Effector memory CD4-positive, alpha-beta T cell (primary cell): ENCODE results near the gene SCAF11.
"Not testable (repeated sequence)": the region's sequence is repeated elsewhere in the genome, so short reads cannot be mapped to it uniquely, and the experiment has no call there.

Experiments used
- DNase-seq, 3 donors: peaks; one replicate each; pipeline ENCODE4 v3.0.0-alpha.2; 2020
- H3K27ac ChIP-seq: 2 replicates; pipeline ENCODE4 v1.7.0; 2013; ENCODE audit warnings: mild to moderate bottlenecking, low read length, moderate library complexity; ENCODE audit not compliant: insufficient read depth, poor library complexity, severe bottlenecking
- H3K27me3 ChIP-seq: replicated peaks from 2 replicates; pipeline ENCODE4 v1.7.0; 2013; ENCODE audit warnings: mild to moderate bottlenecking, low read length; ENCODE audit not compliant: insufficient read depth, control insufficient read depth, poor library complexity, severe bottlenecking
- H3K36me3 ChIP-seq: 2 replicates; pipeline ENCODE4 v1.7.0; 2013; ENCODE audit warnings: mild to moderate bottlenecking, low read length, moderate library complexity; ENCODE audit not compliant: control insufficient read depth, insufficient read depth
- H3K4me1 ChIP-seq: 2 replicates; pipeline ENCODE4 v1.7.0; 2013; ENCODE audit warnings: low read length, mild to moderate bottlenecking; ENCODE audit not compliant: control insufficient read depth, insufficient read depth, poor library complexity, severe bottlenecking
- H3K4me3 ChIP-seq: 2 replicates; pipeline ENCODE4 v1.7.0; 2013; ENCODE audit warnings: low read length, low read depth, mild to moderate bottlenecking; ENCODE audit not compliant: insufficient read depth, poor library complexity, severe bottlenecking
- H3K9me3 ChIP-seq: 2 replicates; pipeline ENCODE4 v1.7.0; 2013; ENCODE audit warnings: mild to moderate bottlenecking, low read length, moderate library complexity; ENCODE audit not compliant: control insufficient read depth
- total RNA-seq, 3 donors: gene quantifications; one replicate each; lab custom pipeline; 2026; lab: John Stamatoyannopoulos, UW

The SCAF11 gene, protein sequence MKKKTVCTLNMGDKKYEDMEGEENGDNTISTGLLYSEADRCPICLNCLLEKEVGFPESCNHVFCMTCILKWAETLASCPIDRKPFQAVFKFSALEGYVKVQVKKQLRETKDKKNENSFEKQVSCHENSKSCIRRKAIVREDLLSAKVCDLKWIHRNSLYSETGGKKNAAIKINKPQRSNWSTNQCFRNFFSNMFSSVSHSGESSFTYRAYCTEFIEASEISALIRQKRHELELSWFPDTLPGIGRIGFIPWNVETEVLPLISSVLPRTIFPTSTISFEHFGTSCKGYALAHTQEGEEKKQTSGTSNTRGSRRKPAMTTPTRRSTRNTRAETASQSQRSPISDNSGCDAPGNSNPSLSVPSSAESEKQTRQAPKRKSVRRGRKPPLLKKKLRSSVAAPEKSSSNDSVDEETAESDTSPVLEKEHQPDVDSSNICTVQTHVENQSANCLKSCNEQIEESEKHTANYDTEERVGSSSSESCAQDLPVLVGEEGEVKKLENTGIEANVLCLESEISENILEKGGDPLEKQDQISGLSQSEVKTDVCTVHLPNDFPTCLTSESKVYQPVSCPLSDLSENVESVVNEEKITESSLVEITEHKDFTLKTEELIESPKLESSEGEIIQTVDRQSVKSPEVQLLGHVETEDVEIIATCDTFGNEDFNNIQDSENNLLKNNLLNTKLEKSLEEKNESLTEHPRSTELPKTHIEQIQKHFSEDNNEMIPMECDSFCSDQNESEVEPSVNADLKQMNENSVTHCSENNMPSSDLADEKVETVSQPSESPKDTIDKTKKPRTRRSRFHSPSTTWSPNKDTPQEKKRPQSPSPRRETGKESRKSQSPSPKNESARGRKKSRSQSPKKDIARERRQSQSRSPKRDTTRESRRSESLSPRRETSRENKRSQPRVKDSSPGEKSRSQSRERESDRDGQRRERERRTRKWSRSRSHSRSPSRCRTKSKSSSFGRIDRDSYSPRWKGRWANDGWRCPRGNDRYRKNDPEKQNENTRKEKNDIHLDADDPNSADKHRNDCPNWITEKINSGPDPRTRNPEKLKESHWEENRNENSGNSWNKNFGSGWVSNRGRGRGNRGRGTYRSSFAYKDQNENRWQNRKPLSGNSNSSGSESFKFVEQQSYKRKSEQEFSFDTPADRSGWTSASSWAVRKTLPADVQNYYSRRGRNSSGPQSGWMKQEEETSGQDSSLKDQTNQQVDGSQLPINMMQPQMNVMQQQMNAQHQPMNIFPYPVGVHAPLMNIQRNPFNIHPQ (N-terminal part only)
- total RNA-seq: 234 to 263 (median 243) reads per million in 3 donors

DNA sequence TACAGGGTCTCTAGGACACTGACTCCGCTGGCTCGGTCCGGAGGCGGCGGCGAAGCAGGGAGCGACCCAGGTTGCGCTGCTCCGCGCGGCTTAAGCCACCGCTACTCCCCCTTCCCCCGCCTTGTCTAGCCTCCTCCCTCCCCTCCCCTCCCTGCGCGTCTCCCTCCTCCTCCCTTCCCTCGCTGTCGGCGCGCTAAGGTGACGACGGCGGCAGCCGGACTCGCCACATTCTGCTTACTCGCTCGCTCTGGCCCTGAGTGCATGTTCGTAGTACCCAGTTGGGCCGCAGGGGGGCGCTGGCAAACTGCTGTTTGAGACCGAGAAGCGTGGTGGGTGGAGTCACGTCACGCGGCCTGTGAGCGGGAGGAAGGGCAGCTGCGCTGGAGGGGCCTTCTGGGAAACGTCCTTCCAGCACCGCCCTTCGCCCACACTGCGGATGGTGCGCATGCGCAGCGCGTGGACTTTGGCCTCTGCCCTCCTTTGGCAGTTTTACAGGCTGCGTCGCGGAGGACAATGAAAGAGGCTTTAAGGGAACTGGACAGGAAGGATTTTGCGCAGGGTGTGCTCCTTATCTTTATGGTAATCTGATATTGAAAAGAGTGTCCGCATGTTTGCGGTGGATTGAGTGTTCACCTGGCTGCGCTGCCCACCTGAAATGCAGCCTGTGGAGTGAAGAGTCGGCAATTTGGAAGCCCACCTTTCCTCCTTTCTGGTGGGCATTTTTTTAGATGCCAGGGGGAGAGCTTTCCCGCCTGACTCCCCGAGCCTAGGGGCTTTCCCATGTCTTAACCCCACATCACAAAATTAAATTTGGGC is at the start of gene SCAF11:
SCAF11 (minus strand) TSS at position 107 of the 816 bp plus-strand sequence. CDS start 26,407 bp downstream, outside the sequence.
- no peaks in the 10 kb centered on the region for H3K9me3 ChIP-seq
- H3K36me3 ChIP-seq: no peaks in the 10 kb centered on the region
- peak; percentile 100 for DNase-seq
- H3K27me3 ChIP-seq: no peaks in the 10 kb centered on the region
- H3K27ac ChIP-seq: peak within 1 kb of the TSS; percentile 99
- H3K4me1 ChIP-seq: peaks cover 17% of the 10 kb centered on the region
- peak within 1 kb of the TSS; percentile 97 for H3K4me3 ChIP-seq

- H3K4me1 ChIP-seq, H3K9me3 ChIP-seq, H3K4me3 ChIP-seq, H3K36me3 ChIP-seq, DNase-seq, H3K27me3 ChIP-seq, H3K27ac ChIP-seq: not testable (repeated sequence)
Measured at GRCh38 chr12:46037066-46037465, 46.7 kb upstream of the SCAF11 start.

- H3K9me3 ChIP-seq: peaks cover 7% of the 10 kb centered on the region
- no peaks in the 10 kb centered on the region for H3K27me3 ChIP-seq
- H3K4me3 ChIP-seq: no peak overlapping the region
- no peaks in the 10 kb centered on the region for H3K4me1 ChIP-seq
- no peak for DNase-seq
- H3K36me3 ChIP-seq: no peaks in the 10 kb centered on the region
- H3K27ac ChIP-seq: no peak overlapping the region
Measured at GRCh38 chr12:46027172-46027571, 36.8 kb upstream of the SCAF11 start.

DNA sequence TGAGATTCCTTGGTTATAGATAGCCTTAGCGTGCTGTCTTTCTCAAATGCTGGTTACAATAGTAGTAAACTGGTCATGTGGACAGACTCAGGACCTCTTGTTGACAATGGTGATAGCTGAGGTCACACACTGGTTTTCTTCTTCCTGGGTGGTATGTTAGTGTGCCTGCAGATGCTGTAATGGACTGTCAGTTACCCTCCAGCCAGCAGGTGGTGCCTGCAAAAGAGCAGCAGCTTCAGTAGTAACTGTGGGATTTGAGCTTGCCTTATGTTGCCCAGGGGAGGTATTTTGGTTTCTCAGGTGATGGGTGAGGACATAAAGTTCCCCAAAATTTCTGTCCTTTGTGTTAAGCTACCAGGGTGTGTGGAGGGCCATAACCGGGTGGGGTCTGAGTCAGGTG is 33.7 kb upstream of the SCAF11 start:
- no peak for DNase-seq
- Histone ChIP-seq H3K4me1 (no peaks in the 10 kb centered on the region), H3K27ac (no peak overlapping the region), H3K27me3 (no peaks in the 10 kb centered on the region), H3K4me3 (no peak overlapping the region), H3K9me3 (peaks cover 7% of the 10 kb centered on the region), H3K36me3 (no peaks in the 10 kb centered on the region)

DNA sequence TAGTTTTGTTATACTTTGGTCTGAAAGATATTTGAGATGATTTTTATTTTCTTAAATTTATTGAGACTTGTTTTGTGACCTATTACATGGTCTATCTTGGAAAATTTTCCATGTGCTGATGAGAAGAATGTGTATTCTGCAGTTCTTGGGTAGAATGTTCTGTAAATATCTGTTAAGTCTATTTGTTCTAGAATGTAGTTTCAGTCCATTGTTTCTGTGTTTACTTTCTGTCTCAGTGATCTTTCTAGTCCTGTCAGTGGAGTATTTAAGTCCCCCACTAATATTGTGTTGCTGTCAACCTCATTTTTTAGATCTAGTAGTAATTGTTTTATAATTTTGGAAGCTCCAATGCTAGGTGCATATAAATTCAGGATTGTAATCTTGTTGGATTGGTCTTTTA is 30.4 kb upstream of the SCAF11 start:
- H3K27ac ChIP-seq: no peak overlapping the region

DNA sequence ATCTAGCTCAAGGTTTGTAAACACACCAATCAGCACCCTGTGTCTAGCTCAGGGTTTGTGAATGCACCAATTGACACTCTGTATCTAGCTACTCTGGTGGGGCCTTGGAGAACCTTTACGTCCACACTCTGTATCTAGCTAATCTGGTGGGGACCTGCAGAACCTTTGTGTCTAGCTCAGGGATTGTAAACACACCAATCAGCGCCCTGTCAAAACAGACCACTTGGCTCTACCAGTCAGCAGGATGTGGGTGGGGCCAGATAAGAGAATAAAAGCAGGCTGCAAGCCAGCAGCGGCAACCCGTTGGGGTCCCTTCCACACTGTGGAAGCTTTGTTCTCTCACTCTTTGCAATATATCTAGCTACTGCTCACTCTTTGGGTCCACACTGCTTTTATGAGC is 28.3 kb upstream of the SCAF11 start:
- not testable (repeated sequence) for H3K36me3 ChIP-seq, DNase-seq, H3K4me1 ChIP-seq, H3K9me3 ChIP-seq, H3K27ac ChIP-seq, H3K27me3 ChIP-seq, H3K4me3 ChIP-seq

More for the DNA sequence above, 30.4 kb upstream of the SCAF11 start:
- Histone ChIP-seq H3K27me3 (no peaks in the 10 kb centered on the region), H3K4me1 (no peaks in the 10 kb centered on the region), H3K36me3 (no peaks in the 10 kb centered on the region), H3K9me3 (no peaks in the 10 kb centered on the region), H3K4me3 (no peak overlapping the region)
- no peak for DNase-seq

- H3K36me3 ChIP-seq, H3K9me3 ChIP-seq, H3K27me3 ChIP-seq, H3K27ac ChIP-seq, H3K4me3 ChIP-seq, DNase-seq, H3K4me1 ChIP-seq: not testable (repeated sequence)
Measured at GRCh38 chr12:46017866-46018375, 27.5 kb upstream of the SCAF11 start.

DNA sequence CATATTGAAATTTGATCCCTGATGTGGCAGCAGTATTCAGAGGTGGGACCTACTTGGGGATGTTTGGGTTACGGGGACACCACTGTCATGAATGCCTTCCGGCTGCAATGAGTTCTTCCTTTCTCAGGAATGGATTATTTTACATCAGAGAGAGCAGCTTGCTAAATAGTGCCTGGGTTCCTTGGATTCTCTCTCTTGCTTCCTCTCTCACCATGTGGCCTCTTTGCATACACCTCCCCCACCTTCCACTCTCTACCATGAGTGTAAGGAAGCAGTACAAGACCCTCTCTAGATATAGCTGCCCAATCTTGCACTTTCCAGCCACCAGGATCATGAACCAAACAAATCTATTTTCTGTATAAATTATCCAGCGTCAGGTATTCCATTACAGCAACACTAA is 15.4 kb upstream of the SCAF11 start:
- Histone ChIP-seq H3K27ac (no peak overlapping the region), H3K4me3 (no peak overlapping the region), H3K36me3 (no peaks in the 10 kb centered on the region), H3K9me3 (no peaks in the 10 kb centered on the region), H3K27me3 (no peaks in the 10 kb centered on the region), H3K4me1 (no peaks in the 10 kb centered on the region)
- no peak for DNase-seq
